ENCODE results near the gene LARP4.
"Not testable (repeated sequence)": the region's sequence is repeated elsewhere in the genome, so short reads cannot be mapped to it uniquely, and the experiment has no call there.

Gene LARP4

DNA sequence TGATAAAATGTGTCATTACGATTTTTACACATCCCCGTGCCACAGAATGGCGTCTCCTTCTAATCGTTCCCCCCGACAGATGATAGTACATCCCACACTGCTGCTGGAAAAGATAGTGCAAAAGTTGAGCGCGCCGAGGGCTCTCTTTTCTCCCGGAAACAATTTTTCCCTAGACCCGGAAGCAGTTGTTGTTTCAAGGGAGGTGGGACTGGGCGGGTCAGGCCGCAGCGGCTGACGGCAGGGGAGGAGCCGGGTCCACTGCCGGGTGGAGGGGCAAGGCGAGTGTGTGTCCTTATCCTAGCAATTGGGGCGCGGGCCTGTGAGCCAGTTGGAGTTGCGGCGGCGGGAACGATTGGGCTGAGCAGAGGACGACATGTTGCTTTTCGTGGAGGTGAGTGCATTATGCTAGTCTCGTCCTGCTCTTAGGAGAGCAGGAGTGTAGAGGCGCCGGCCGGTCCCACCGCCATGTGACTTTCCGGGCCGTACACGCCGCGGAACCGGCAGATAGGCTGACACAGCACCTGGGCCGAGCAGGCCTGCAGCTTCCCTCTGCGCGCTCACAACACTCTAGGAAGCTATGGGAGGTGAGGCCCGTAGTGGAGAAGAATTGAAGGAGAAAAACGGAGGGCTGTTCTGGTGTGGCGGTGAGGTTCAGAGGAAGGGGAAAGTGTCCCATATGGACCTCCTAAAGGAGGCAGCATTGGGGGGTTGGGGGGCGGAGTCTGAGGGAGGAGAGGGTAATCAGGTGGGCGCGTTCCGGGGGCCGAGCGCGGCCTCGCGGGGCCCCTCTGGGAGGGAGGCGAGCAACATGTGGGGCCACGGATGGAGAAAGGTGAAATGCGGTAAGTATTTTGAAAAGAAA lies at the start of gene LARP4:
Gene LARP4, plus strand, starts transcription at position 248 of the 862 bp plus-strand sequence. Its CDS starts 126 bp downstream, at position 374.
- peak; percentile 90 for DNase-seq

DNA sequence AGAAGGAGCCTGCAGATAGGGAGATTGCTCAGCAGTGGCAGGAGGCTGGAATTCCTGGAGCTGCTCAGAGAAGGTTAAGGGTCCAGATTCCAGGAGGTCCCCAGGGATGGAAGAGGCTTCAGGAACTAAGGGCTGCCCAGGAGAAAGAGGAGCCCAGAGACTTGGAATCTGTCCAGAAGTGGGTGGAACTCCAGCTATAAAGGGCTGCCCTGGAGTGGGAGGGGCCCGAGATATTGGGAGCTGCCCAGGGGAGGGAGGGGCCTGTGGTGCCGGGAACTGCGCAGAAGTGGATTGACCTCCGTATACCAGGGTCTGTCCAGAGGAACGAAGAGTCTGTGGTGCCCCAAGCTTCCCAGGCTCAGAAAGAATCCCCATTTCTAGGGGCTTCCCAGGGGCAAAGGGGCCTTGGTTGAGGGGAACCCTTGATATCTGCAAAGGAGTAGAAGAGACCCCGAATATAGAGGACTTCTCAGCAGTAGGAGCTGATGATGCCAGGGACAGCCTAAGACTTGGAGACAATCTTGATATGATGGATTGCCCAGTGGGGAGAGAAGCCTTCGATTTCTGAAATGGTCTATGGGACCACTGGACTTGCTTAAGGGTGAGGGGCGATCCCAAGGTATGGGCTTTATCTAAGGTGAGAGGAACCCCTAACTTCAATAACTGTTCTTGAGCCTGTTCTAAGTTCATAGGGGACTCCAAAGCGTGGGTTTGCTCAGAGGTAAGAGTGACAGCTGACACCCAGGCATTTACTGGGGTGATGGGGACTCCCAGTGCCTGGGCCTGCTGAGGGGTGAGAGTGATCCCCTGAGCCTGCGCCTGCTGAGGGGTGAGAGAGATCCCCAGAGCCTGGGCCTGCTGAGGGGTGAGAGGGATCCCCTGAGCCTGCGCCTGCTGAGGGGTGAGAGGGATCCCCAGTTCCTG lies 49.3 kb upstream of the LARP4 start:
- no peak for DNase-seq

DNA sequence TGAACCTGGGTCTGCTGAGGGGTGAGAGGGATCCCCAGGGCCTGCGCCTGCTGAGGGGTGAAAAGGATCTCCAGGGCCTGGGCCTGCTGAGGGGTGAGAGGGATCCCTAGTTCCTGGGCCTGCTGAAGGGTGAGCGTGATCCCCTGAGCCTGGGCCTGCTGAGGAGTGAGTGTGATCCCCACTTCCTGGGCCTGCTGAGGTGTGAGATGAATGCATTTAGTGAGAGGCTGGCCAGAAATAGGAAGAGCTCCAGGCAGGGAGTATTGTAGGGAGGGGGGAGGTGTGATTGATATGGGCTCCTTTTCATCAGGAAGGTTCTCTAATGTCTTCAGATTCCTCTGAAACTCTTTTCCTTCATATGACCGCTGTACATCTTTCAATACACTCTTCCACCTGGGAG lies 47.3 kb upstream of the LARP4 start:
- no peak for DNase-seq

DNA sequence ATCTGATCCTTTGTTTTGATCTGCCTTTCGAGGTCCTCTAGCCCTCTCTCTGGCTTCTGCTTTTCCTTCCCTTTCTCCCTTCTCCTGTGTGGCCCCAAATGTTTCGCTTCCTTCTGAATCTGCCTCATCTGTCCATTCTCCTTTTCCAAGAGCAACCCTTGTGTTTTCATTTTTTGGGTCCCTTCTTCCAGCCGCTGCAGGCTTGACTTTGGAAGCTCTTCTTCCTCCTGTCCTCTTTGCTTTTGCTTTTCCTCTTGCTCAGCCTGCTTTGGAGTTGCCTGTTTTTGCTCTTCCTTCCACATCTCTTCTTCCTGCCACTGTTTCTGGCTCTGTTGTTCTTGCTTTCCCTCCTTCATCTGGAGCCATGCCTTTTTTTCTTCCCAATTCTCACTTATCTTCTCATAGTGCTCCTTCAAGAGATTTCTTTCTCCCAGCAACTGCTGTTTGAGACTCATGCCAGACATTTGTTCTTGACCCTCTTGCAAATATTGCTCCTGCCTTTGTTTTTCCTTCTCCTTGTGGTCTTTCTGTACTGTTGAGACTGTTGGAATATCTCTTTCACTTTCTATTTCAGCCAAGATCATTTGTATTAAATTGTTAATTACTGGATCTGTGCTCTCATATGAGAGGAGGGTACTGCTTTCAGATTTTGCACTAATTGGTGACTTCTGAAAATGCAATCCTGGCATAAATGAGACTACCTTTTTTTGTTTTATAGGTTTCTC lies 46.7 kb upstream of the LARP4 start:
- DNase-seq: no peak

DNA sequence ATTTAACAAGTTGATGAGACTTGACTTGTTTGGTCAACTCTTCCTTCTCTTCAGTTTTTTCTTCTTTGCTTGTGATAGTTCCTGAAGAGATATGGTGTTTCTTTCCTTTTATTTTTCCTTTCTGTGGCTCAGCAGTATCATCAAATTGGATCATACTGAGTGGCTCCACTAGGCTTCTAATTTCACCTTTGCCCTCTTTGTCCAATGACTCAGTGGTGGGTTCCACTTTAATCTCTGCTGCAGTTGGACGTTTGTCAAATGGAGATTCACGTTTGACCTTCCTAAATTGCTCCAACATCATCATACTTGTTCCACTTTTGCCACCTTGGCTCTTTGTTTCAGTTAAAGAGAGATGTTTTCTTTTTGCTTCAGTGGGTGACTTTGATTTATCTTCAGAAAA lies 45.8 kb upstream of the LARP4 start:
- DNase-seq: no peak

DNA sequence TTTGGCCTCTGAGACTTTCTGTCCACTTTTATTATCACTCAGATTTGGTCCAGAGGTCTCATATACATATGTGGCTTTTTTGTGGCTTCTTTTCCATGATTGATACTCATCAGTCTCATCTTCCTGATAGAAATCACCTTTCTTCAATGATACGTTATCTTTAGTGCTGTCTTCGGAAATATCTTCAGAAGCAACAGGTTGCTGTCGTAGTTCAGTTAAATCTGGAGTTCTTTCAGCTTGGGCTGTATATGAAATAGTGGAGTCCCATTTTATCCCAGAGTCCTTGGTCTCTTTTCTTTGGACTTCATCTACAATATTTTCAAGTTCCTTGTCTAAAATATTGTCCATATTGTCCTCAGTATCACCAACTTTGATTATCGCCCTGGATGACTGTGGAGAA lies 45.3 kb upstream of the LARP4 start:
- DNase-seq: no peak

DNA sequence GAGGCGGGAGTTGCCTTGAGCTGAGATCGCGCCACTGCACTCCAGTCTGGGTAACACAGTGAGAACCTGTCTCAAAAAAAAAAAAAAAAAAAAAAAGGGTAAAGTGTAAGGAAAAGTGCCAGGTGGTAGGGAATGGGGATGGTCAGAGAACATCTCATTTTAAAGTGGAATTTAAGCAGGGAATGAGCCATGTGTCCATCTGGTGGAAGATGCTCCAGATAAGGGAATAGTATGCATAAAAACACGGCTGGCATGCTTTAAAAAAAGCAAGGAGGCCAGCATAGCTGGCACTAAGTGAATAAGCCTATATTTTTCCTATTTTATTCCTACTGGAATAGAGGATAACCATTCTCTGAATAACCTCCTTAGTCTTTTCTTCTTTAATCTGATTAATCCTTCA lies 38.0 kb upstream of the LARP4 start:
- no peak for DNase-seq

DNA sequence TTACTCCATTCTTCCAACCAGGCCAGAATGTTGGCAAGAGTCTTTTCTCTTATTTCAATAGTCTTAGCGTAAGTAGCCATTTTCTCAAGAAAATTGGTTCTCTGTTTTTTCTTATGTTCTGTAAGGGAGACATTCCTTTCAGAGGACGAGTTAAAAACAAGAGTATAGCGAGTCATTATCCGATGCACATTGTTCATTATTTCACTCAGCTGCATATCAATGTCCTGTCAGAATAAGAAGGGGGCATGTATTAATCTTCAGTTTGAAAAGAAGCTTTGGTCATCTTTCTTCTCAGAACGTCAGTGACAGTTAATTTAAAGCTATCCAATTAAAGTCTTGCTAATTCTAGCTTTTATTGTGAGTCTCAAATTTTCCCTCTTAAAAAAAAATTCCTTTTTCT lies 37.5 kb upstream of the LARP4 start:
- DNase-seq: no peak

DNA sequence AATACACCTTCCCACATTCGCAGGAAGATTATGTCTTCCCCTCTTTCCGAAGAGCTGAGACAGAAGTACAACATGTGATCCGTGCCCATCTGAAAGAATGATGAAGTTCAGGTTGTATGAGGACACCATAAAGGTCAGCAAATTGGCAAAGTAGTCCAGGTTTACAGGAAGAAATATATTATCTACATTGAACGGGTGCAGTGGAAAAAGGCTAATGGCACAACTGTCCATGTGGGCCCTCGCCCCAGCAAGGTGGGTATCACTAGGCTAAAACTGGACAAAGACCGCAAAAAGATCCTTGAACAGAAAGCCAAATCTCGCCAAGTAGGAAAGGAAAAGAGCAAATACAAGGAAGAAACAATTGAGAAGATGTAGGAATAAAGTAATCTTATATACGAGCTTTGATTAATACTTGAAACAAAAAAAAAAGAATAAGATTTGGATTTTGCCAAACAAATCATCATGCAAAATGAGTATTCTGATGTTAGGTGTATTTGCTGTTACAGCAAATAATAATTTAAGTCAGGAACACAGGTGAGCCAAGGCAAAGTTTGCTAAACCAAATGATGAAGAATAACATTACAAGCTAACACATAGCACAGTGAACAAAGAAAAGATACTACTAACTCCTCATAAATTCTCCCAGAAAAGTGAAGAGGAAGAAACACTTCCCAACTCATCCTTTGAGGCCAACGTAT lies 34.8 kb upstream of the LARP4 start:
- DNase-seq: no peak

DNA sequence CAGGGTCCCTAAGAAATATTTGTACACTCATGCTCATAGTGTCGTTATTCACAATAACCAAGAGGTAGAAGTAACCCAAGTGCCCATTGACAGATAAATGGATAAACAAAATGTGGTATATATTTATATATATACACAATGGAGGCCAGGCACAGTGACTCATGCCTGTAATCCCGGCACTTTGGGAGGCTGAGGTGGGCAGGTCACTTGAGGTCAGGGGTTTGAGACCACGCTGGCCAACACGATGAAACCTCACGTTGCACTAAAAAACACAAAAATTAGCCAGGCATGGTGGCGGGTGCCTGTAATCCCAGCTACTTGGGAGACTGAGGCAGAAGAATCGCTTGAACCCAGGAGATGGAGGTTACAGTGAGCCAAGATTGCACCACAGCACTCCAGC lies 30.0 kb upstream of the LARP4 start:
- not testable (repeated sequence) for DNase-seq

DNA sequence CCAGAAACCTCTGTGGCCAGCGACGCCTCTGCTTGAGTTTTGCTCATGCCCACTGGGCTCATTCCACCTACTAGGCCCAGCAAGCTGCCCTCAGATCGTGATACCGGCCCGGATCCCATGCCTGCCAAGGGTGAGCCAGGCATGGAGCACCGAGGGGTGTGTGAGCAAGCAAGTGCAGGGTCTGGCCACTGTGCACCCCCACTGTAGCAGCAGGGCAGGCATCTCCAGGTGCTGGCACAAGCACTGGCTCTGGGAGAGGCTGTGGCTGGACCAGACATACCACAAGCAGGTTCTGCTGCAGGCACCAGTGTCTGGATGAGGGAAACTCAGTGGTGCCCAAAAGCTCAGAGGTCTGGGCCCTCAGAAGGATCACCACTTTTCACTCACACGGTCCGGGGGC lies 24.9 kb upstream of the LARP4 start:
- DNase-seq: no peak

DNA sequence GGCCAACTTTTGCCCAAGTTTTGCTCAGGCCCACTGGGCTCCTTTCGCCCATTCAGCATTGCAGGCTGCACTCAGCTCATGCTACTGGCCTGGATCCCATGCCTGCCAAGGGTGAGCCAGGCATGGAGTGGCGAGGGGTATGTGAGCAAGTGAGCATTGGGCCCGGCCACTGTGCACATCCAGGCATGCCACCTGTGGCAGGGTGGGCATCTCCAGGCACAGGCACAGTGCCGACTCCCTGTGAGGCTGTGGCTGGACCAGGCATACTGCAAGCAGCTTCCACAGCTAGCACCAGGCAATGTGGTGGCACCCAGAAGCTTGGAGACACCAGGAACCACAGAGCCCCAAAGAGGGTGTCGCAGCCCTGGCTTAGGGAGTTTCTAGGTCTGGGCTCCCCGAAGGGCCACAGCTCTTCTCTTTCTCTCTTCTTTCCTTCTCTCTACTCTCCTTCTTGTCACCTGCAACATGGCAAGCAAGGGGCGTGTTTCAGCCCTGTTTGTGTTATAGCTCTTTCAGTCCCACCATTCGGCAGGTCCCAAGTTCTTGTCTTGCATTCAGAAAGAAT lies 19.8 kb upstream of the LARP4 start:
- no peak for DNase-seq

DNA sequence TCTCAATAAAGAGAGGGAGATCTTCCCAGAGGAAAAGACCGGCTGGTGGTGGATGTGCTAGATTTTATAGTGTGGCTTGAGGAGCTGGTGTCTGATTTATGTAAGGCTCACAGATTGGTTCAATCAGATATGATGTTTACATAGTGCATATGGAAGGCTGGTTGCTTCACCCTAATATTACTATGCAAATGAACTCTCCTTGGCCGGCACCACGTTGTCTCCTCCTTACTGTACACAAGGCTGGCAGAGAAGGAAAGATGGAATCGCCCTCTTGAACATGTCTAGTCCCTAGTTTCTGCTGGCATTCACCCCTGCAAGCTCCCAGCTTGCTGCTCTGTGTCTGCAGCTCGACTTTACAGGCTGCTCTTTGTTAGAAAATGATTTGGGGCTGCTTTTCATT lies 13.2 kb upstream of the LARP4 start:
- no peak for DNase-seq

DNA sequence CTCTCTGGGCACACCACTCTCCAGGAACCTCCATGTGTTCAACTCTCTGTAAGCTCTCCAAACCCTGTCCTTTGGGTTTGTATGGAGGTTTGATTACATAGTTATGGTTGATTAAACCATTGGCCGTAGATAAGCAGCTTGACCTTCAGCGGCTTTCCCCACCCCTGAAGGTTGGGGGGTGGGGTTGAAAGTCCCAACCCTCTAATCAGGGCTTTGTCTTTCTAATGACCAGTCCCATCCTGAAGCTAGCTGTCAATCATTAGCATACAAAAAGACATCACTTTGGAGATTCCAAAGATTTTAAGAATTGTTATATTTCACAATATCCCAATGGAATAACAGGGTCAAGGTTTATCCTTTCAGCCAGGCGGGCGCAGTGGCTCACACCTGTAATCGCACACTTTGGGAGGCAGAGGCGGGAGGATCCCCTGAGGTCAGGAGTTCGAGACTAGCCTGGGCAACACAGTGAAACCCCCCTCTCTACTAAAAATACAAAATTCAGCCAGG lies 12.7 kb upstream of the LARP4 start:
- DNase-seq: no peak

DNA sequence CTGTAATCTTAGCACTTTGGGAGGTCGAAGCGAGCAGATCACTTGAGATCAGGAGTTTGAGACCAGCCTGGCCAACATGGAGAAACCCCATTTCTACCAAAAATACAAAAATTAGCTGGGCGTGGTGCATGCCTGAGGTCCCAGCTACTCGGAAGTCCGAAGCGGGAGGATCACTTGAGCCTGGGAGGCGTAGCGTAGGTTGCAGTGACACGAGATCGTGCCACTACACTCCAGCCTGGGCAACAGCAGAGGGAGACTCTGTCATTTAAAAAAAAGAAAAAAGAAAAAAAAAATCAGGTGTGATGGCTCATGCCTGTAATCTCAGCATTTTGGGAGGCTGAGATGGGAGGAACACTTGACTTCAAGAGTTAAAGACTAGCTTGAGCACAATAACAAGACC lies 11.9 kb upstream of the LARP4 start:
- DNase-seq: not testable (repeated sequence)

DNA sequence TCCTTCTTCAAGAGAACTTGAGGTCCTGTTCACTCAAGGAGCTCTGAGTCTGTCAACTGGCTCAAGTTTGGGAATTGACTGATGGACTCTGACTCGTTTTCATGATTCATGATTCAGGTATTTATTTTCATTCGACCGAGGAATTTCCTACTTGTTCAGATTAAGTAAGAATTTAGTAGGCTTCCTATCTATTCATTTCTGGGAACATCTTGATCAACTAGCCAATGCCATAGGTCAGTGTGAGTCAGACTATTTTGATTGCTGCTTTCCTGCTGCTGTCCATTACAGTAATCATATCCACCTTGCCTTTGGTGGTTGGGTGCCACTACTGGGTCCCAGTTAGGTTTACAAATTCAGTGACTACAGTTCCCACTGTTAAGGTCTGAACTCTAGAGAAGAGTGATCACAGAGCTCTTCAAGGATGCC lies 10.4 kb upstream of the LARP4 start:
- no peak for DNase-seq

DNA sequence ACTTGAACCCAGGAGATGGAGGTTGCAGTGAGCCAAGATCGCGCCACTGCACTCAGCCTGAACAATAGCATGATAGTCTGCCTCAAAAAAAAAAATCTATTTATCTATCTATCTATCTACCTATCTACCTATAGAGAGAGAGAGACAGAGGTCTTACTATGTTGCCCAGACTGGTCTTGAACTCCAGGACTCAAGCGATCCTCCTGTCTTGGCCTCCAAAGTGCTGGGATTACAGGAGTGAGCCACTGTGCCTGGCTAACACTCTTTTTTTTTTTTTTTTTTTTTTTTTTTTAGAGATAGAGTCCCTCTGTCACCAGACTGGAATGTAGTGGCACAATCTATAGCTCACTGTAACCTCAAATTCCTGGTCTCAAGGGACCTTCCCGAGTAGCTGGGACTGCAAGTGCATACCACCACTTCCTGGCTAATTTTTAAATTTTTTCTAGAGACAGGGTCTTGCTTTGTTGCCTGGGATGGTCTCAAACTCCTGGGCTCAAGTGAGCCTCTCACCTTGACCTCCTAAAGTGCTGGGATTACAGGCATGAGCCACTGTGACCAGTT lies 6.1 kb upstream of the LARP4 start:
- DNase-seq: no peak

DNA sequence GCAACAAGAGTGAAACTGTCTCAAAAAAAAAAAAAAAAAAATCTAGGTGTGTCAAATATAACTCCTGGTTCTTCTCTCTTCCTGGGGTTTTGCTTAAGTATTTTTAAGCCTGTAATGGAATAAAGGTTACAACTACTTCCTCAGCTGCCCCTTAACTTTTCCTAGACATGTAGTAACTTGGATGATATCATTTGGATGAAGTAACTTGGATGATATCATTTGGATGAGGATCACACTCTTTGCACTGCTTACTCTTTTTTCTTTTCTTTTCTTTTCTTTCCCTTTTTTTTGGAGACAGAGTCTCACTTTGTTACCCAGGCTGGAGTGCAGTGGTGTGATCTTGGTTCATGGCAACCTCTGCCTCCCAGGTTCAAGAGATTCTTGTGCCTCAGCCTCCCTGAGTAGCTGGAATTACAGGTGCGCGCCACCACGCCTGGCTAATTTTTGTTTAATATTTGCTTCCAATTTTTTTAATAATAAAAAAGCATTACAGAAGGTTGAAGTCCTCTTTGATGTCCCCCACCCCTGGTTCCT lies 3.5 kb upstream of the LARP4 start:
- DNase-seq: no peak

DNA sequence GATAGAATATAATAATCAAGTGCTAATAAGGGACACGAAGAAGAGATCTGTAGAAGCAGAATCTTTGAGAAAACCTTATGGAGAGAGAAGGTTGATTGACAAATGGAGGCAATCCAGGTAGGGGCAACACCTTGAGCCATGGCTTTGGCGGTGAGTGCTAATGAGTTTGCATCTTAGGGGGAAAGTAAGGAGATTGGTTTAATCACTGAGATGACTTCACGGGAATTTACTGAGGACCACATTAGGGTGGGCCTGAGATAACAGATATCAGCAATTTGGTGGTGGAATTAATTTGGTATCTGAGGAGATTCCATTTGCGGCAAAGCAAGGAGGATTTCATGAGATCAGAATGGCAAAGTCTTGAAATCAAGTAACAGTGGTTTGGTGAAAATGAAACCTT lies 1.8 kb upstream of the LARP4 start:
- no peak for DNase-seq

DNA sequence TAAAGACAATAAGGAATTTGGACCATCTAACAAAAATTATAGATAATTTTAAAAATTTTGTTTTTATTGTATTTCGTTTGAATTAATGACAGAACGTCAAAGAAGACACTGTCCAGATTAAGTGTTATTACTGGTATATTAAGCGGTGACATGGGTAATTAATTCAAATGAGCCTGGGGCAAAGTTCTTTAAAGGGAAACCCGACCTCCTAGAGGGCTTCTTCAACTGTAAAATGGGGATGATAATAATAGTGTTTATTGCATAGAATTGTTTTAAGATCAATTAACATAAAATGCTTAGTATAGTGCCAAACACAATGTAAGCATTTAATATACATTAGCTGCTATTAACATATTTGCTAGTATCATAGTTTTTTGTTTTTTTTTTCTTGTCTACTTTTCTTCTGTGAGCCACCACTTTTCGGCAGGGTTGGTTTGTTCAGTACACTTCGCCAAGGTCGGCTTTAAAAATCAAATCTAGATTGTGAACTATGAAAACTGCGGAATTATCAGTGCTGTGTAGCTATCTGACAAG lies 514 bp upstream of the LARP4 start:
- no peak for DNase-seq

DNA sequence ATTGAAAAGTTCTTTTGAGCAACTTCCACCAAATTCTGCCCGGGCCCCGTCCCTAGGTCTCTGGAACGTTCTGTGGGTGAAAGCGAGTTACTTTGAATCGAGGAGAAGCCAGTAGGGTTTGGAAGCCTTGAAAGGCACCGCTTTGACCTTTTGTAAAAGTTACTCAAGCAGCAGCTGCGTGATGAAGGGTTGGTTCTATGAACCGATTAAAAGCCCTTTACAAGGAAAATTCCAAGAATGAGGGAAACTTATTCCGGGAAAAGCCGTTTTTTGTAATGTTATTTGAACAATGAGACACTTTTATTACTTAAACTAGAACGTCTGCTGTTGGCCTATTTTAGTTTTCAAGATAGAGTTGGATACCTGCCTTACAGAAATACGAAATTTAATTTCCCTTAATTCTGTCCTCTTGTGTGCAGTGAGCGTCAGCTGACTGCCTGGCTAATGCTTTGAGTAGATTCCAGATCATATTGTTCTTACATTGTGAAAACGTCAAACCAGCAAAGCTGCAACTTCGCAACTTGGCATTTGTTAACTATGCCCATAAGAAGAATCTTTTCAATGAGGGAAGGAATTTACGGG lies 906 bp downstream of the LARP4 start:
- no peak for DNase-seq

All from CD4-positive, alpha-beta T cell treated with Interleukin-6 for 4 hours (primary cell).